Measurements from ENCODE around the gene SIRT2. TPM values are rescaled to one million over a fixed set of nuclear protein-coding genes. Genes with fewer than 3 reads are reported as not detected.

SIRT2 gene
- total RNA-seq, 1 experiment from 2014 or later: 162 TPM

DNA sequence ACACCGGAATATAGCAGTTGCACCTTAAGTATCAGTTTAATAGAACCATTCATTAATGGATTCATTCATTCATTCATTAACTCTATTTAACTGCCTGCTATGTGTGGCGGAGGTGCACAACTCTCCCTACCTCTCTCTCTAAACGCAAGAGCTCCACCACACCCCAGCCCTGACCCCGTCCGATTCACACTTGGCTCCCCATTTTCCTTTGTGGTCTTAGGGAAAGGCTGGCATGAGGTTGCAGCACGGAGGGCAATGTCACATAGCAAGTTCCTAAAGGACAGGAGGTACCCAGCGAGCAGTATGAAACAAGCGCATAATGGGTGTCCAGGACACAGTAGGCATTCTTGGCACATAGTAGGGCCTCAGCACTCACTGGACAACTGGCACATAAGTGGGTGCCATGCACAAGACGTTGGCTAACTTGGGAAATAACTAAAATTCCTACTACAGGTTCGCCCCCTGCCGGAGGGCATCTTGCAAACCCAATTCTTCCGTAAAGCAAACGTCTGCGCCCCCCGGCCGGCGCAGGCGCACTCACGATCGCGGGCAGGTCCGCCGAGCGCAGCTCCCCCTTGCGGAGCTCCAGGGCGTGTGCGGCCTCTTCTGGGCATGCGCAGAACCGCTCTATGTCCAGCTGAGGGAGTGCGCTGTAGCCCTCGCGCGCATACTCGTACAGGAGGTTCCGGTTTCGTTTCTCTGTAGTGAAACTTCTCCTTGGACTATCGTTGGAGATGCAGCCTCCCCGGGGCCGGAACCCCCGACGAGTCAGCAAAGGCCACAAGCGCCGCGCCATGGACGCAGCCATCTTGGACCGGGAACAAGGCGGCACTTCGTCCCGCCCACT lies 30.7 kb upstream of the SIRT2 start, which contains the start of gene SARS2:
Gene SARS2, minus strand, starts transcription at position 835 of the 847 bp plus-strand sequence. Its CDS starts 27 bp downstream, at position 808.
- POLR2A ChIA-PET: interaction anchor here (0.5 to 1.5 kb wide), 9 partner anchors 11 to 511 kb away, joined by 3 to 10 read pairs (median 5); partner anchors contain the start of genes HNRNPL, NFKBIB and SIRT2
- BruUV-seq (replicated peaks): no TSS peak
- H3K4me3 ChIP-seq (ENCODE audit: low read depth in 2 of 2, low read length in 2 of 2): peak within 1 kb of the TSS; percentile 54 to 87

DNA sequence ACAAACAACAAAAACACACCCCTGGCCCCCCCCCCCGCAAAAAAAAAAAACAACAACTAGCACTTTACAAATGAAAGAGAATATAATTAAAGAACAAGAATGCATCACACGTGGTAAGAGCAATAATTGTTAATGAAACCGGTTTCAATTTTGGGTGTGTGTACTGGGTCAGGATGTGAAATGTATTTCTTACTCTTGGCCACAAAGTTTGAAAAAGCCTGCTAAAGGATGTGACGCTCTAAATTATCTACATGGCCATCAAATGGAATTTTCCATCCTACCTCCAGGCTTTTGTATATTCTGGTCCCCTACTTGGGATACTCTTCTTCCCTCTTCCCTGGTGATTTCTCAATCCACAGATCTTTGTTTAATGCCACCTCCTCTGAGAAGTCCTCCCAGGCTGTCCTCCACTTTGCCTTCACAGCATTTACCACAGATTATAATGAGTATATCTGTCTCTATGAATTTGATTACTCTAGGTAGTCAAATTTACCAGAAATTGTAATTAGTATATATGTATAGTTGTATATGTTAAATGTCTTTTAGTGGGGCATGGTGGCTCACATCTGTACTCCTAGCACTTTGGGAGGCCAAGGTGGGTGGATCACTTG lies 29.1 kb upstream of the SIRT2 start:
- ChIA-PET POLR2A (interaction anchor here (0.6 to 0.8 kb wide), 3 partner anchors 15 to 1194 kb away, joined by 6 to 12 read pairs (median 12); no protein-coding TSS in a partner anchor), CTCF (interaction anchor here (1.0 to 2.5 kb wide), 2 partner anchors 28 to 209 kb away, joined by 5 to 19 read pairs; partner anchors contain the start of gene NFKBIB)
- Histone ChIP-seq H3K4me1 (ENCODE audit: control insufficient read depth, insufficient read depth, low read length) (peaks cover 11% of the 10 kb centered on the region), H3K9me3 (ENCODE audit: control insufficient read depth, insufficient read depth, low read depth, low read length) (no peaks in the 10 kb centered on the region), H3K36me3 (ENCODE audit: control insufficient read depth, insufficient read depth, low read length) (peaks cover 6% of the 10 kb centered on the region), H3K4me3 (ENCODE audit: low read depth in 2 of 2, low read length in 2 of 2) (no peak overlapping the region), H3K27ac (ENCODE audit: low read length) (no peak overlapping the region; the same call in 1 of the 2 replicates), H3K27me3 (ENCODE audit: control insufficient read depth, insufficient read depth, low read length) (no peaks in the 10 kb centered on the region)
- BruUV-seq (replicated peaks): no TSS peak
- TF ChIP-seq, protein P1, sequence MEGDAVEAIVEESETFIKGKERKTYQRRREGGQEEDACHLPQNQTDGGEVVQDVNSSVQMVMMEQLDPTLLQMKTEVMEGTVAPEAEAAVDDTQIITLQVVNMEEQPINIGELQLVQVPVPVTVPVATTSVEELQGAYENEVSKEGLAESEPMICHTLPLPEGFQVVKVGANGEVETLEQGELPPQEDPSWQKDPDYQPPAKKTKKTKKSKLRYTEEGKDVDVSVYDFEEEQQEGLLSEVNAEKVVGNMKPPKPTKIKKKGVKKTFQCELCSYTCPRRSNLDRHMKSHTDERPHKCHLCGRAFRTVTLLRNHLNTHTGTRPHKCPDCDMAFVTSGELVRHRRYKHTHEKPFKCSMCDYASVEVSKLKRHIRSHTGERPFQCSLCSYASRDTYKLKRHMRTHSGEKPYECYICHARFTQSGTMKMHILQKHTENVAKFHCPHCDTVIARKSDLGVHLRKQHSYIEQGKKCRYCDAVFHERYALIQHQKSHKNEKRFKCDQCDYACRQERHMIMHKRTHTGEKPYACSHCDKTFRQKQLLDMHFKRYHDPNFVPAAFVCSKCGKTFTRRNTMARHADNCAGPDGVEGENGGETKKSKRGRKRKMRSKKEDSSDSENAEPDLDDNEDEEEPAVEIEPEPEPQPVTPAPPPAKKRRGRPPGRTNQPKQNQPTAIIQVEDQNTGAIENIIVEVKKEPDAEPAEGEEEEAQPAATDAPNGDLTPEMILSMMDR (IDR thresholded peaks at IDR 0.05): no peak
- TF ChIP-seq SIN3A (IDR thresholded peaks at IDR 0.05; ENCODE audit: borderline replicate concordance, insufficient read depth, low read depth, low read length): no peak
- TF ChIP-seq POLR2AphosphoS5 (IDR thresholded peaks at IDR 0.05; ENCODE audit: low read depth, low read length): no peak
- no peak for TF ChIP-seq TCF7L2 (IDR thresholded peaks at IDR 0.05; ENCODE audit: low read depth, low read length)
- TF ChIP-seq, protein P2, sequence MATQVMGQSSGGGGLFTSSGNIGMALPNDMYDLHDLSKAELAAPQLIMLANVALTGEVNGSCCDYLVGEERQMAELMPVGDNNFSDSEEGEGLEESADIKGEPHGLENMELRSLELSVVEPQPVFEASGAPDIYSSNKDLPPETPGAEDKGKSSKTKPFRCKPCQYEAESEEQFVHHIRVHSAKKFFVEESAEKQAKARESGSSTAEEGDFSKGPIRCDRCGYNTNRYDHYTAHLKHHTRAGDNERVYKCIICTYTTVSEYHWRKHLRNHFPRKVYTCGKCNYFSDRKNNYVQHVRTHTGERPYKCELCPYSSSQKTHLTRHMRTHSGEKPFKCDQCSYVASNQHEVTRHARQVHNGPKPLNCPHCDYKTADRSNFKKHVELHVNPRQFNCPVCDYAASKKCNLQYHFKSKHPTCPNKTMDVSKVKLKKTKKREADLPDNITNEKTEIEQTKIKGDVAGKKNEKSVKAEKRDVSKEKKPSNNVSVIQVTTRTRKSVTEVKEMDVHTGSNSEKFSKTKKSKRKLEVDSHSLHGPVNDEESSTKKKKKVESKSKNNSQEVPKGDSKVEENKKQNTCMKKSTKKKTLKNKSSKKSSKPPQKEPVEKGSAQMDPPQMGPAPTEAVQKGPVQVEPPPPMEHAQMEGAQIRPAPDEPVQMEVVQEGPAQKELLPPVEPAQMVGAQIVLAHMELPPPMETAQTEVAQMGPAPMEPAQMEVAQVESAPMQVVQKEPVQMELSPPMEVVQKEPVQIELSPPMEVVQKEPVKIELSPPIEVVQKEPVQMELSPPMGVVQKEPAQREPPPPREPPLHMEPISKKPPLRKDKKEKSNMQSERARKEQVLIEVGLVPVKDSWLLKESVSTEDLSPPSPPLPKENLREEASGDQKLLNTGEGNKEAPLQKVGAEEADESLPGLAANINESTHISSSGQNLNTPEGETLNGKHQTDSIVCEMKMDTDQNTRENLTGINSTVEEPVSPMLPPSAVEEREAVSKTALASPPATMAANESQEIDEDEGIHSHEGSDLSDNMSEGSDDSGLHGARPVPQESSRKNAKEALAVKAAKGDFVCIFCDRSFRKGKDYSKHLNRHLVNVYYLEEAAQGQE (IDR thresholded peaks at IDR 0.05; ENCODE audit: insufficient read depth in 1 of 2, low read depth in 2 of 2, low read length in 1 of 2): no peak
- DNase-seq (ENCODE audit: low read depth, low spot score) (no peak), ATAC-seq (no peak)
- in situ Hi-C loops (cut with HindIII; ENCODE audit: low pct_unique_long_range_greater_than_20kb, low sequenced_read_pairs) (no loop called here), intact Hi-C loops (cut with micrococcal nuclease; ENCODE audit: unreplicated experiment) (no loop called here)

More for the DNA sequence above, 30.7 kb upstream of the SIRT2 start, which contains the start of gene SARS2:
- ATAC-seq (peak; percentile 76), DNase-seq (ENCODE audit: low read depth, low spot score) (peak; percentile 100)
- CTCF ChIA-PET: interaction anchor here (0.5 to 2.5 kb wide), 34 partner anchors 9 to 1226 kb away, joined by 3 to 19 read pairs (median 4); partner anchors contain the start of genes ECH1, FBXO17 and NFKBIB
- Histone ChIP-seq H3K4me1 (ENCODE audit: control insufficient read depth, insufficient read depth, low read length) (peaks cover 11% of the 10 kb centered on the region), H3K9me3 (ENCODE audit: control insufficient read depth, insufficient read depth, low read depth, low read length) (peaks cover 7% of the 10 kb centered on the region; the same call in 1 of the 2 replicates), H3K36me3 (ENCODE audit: control insufficient read depth, insufficient read depth, low read length) (peaks cover 6% of the 10 kb centered on the region), H3K27ac (ENCODE audit: low read length) (peak within 1 kb of the TSS; percentile 97), H3K27me3 (ENCODE audit: control insufficient read depth, insufficient read depth, low read length) (no peaks in the 10 kb centered on the region)
- intact Hi-C loops (cut with micrococcal nuclease; ENCODE audit: unreplicated experiment) (loop anchor here (1.0 to 10.0 kb wide), 5 partner anchors 81 to 415 kb away; partner anchors contain the start of gene HNRNPL), in situ Hi-C loops (cut with HindIII; ENCODE audit: low pct_unique_long_range_greater_than_20kb, low sequenced_read_pairs) (loop anchor here (10.0 kb wide), 3 partner anchors 85 to 405 kb away; partner anchors contain the start of genes HNRNPL and LGALS7)
- TF ChIP-seq POLR2AphosphoS5 (IDR thresholded peaks at IDR 0.05; ENCODE audit: low read depth, low read length): peak; percentile 100
- peak; percentile 92 for TF ChIP-seq SIN3A (IDR thresholded peaks at IDR 0.05; ENCODE audit: borderline replicate concordance, insufficient read depth, low read depth, low read length)
- TF ChIP-seq, protein P2 (IDR thresholded peaks at IDR 0.05; ENCODE audit: insufficient read depth in 1 of 2, low read depth in 2 of 2, low read length in 1 of 2): no peak
- TF ChIP-seq TCF7L2 (IDR thresholded peaks at IDR 0.05; ENCODE audit: low read depth, low read length): peak; percentile 96
- TF ChIP-seq, protein P1 (IDR thresholded peaks at IDR 0.05): no peak

Measured in Panc1 (cell line).